Measurements from ENCODE around the gene EDNRA.

Gene EDNRA

DNA sequence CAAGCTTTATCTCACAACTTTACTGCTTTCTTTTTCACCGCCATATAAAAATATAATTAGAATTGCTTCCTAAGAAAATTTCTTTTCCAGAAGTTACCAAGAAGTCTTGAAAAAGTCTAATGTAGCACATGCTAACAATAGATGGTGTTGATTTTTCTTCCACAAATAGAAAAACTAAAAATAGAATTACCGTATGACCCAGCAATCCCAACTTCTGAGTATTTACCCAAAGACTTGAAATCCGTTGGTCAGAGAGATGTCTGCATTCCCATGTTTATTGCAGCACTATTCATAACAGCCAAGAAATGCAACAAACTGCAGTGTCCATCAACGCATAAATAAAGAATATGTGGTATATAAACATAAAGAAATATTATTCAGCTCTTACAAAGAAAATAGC is 17.8 kb upstream of the EDNRA start:
- TF ChIP-seq, protein P1, sequence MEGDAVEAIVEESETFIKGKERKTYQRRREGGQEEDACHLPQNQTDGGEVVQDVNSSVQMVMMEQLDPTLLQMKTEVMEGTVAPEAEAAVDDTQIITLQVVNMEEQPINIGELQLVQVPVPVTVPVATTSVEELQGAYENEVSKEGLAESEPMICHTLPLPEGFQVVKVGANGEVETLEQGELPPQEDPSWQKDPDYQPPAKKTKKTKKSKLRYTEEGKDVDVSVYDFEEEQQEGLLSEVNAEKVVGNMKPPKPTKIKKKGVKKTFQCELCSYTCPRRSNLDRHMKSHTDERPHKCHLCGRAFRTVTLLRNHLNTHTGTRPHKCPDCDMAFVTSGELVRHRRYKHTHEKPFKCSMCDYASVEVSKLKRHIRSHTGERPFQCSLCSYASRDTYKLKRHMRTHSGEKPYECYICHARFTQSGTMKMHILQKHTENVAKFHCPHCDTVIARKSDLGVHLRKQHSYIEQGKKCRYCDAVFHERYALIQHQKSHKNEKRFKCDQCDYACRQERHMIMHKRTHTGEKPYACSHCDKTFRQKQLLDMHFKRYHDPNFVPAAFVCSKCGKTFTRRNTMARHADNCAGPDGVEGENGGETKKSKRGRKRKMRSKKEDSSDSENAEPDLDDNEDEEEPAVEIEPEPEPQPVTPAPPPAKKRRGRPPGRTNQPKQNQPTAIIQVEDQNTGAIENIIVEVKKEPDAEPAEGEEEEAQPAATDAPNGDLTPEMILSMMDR (IDR thresholded peaks at IDR 0.05; ENCODE audit: control insufficient read depth, extremely low read depth, insufficient read depth) = no peak
- no peak for DNase-seq (ENCODE audit: low read depth)
- no peak overlapping the region for H3K4me3 ChIP-seq (ENCODE audit: low read depth, low read length)

DNA sequence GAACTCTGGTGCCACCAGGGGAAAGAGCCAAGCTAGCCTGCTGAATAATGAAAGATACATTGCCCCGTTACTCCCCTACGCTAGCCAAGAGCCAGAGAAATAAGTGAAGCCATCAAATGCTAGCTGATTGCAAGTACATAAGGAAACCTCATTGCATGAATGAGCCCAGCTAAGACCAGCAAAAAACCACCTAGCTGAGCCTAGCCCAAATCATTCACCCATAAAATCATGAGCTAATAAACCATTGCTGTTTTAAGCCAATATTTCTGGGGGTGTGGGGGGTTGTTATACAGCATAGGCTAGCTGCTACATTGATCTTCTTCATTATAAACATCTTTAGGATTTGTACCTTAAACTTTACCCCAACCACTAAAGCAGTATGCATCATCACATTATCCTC is 15.4 kb upstream of the EDNRA start:
- TF ChIP-seq, protein P1 (IDR thresholded peaks at IDR 0.05; ENCODE audit: control insufficient read depth, extremely low read depth, insufficient read depth) = no peak
- H3K4me3 ChIP-seq (ENCODE audit: low read depth, low read length) = no peak overlapping the region
- DNase-seq (ENCODE audit: low read depth) = no peak

DNA sequence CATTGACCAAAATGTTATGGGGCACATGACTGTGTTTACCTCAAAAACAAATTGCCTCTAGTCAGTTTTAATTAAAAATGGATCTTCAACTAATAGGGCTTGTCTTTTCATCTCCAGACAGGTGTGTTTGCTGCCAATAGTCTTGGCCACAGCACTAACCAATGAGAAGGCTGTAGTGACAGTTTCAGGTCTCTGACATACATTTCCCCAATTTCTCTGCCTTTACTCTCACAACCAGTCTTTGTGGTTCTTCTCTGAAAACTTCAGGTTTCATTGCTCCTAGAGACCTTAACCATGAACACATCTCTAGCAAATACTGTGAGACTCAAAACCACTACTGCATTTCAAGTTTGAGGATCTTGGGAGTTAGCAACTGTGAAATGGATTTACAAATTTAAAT is 3.5 kb upstream of the EDNRA start:
- TF ChIP-seq, protein P1 (IDR thresholded peaks at IDR 0.05; ENCODE audit: control insufficient read depth, extremely low read depth, insufficient read depth) = no peak
- no peak overlapping the region for H3K4me3 ChIP-seq (ENCODE audit: low read depth, low read length)
- DNase-seq (ENCODE audit: low read depth) = no peak

DNA sequence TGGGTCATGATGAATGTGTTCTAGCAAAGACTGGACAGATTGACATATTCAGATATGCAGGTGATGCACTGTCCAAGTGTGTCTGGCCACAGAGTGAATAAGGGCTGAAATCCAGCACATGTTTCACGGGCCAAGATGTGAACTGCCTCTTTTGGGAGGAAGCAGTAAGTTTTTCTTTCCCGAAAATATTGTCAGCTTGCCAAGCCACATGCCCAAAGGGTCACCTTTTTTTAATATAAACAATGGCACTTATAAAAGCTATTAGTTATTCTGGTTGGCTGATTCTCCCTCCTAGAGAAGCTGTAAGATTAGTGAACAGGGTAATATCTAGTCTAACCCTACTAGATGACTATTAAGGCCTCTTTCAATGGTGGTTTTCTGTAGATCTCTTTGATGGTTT is 1.5 kb upstream of the EDNRA start:
- no peak for DNase-seq (ENCODE audit: low read depth)
- TF ChIP-seq, protein P1 (IDR thresholded peaks at IDR 0.05; ENCODE audit: control insufficient read depth, extremely low read depth, insufficient read depth) = no peak

DNA sequence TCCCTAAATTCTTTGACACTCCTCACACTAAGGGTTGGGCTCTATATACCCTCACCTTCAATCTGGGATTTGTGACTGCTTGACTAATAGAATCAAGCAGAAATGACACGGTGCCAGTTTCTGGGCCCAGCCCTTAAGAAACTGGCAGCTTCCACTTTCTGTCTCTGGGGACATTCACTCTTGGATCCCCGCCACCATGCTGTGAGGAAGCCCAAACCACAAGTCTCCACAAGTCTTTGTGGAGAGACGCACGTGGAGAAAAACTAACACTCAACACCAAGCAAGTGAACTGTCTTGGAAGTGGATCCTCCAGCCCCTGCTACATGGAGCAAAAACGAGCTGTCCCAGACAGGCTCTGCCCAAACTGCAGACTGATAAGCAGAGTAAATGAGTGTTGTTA is 1.1 kb upstream of the EDNRA start:
- TF ChIP-seq, protein P1 (IDR thresholded peaks at IDR 0.05; ENCODE audit: control insufficient read depth, extremely low read depth, insufficient read depth) = no peak
- DNase-seq (ENCODE audit: low read depth) = no peak

More for the DNA sequence above, 1.5 kb upstream of the EDNRA start:
- H3K4me3 ChIP-seq (ENCODE audit: low read depth, low read length) = no peak overlapping the region

DNA sequence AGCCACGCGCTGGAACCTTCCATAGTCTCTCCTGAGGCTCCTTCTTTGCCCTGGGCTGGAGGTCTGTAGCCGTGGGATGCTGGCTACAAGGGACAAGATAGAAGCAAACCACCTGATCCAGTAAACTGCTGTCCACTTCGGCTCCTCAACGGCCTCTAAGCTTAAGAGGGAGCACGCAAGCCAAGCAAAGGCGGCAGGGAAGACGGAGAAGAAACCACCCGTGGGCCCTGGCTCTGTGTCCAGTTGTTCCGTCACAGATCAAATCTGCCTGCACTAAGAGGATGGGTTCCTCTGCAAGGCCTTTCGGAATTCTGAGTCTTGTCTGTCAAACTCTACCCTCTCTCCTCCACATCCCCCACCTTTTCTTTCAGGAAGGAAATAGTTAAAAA is 401 bp upstream of the EDNRA start:
- no peak overlapping the region for H3K4me3 ChIP-seq (ENCODE audit: low read depth, low read length)
- TF ChIP-seq, protein P1 (IDR thresholded peaks at IDR 0.05; ENCODE audit: control insufficient read depth, extremely low read depth, insufficient read depth) = no peak
- no peak for DNase-seq (ENCODE audit: low read depth)

More for the DNA sequence above, 1.1 kb upstream of the EDNRA start:
- H3K4me3 ChIP-seq (ENCODE audit: low read depth, low read length) = no peak overlapping the region

DNA sequence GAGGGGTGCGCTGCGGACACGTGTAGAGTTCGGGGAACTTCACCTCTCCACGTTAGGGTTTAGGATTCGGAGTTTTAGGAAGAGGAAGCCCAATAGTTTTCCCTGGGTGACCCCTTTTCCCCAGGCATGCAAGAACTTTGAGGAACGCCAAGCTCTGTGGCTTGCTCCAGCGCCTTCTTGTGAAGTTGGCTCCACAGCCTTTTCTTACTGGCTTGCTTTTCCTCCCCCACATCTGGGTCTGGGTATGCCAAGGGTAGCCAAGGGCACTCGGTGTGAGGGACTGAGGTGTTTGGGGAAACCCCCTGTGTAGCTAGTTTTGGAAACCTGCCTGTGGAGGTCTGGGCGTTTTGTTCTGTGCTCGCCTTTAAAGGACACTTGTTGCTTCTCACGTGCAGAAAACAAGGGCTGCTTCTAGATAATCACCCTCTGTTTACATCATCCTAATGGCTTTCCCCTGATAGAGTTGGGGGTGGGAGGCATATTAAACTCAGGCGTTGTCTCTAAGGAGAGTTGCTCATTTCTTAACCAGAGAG is 746 bp downstream of the EDNRA start:
- DNase-seq (ENCODE audit: low read depth) = no peak
- no peak overlapping the region for H3K4me3 ChIP-seq (ENCODE audit: low read depth, low read length)
- TF ChIP-seq, protein P1 (IDR thresholded peaks at IDR 0.05; ENCODE audit: control insufficient read depth, extremely low read depth, insufficient read depth) = no peak
